Hematopoietic multipotent progenitor cell treated with erythropoietin and hydrocortisone succinate and interleukin-3 and kit ligand, for 8 days (in vitro differentiated cells): ENCODE results near the gene CCBE1.
"Not testable (repeated sequence)": the region's sequence is repeated elsewhere in the genome, so short reads cannot be mapped to it uniquely, and the experiment has no call there.

Experiments used
- DNase-seq: peaks from one replicate; pipeline ENCODE4 v3.0.0-alpha.2; 2015

The CCBE1 gene

DNA sequence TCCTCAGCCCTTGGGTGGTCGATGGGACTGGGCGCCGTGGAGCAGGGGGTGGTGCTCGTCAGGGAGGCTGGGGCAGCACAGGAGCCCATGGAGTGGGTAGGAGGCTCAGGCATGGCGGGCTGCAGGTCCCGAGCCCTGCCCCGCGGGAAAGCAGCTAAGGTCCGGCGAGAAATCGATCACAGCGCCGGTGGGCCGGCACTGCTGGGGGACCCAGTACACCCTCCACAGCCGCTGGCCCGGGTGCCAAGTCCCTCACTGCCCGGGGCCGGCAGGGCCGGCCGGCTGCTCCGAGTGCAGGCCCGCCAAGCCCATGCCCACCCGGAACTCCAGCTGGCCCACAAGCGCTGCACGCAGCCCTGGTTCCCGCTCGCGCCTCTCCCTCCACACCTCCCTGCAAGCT, 16.9 kb upstream of the CCBE1 start:
- DNase-seq = not testable (repeated sequence)

GRCh38 chr18:59712311-59712710, 15.1 kb upstream of the CCBE1 start:
- DNase-seq = no peak

DNA sequence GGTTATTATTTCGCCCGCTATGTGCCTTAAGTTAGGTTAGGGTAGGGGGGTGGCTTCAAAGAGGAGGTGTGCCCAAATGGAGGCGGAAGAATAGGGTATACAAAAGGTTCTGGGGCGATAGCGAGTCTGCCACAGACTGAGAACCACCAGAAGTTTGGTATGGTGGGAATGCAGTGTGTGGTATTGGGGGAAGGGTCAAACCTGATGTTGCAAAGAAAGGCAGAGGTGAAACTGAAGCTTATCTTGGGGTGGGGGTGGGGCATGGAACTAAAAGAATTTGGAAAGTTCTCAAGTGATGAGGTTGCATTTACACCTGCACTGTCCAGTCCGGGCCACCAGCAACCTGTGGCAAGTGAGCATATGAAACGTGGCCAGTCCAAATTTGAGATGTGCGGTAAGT, 11.8 kb upstream of the CCBE1 start:
- no peak for DNase-seq

DNA sequence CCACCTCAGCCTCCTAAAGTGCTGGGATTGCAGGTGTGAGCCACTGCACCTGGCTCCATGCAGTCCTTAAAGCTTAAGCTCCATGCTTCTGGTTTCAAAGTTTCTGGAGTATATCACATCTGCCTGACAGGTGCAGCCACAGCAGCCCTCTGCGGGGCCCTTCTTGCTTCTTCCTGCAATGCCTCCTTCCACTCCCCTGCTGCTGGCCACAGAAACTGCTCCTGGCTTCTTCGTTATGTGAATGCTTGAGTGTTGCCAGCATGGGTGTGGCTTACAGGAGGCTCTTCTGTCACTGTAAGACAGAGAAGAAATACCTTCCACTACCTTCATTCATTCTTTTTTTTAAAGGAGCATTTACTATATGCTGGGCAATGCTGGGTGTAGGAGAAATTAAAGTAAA, 10.1 kb upstream of the CCBE1 start:
- DNase-seq = no peak

DNA sequence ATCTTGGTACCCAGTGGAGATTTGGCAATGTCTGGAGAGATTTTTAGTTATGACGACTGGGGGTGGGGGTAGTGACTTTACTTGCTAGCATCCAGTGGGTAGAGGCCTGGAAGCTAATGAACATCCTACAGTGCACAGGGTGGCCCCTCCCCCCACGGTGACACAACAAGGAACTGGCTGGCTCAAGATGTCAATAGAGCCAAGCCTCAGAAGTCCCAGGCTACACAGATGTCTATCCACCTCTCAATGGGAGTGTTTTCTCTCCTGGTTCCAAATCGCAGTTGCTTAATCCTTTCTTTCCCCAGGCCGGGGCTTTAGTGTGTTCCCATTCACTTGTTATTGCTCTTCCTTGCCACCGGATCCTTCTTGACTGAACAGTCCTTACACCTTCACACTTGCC, 9.3 kb upstream of the CCBE1 start:
- no peak for DNase-seq

DNA sequence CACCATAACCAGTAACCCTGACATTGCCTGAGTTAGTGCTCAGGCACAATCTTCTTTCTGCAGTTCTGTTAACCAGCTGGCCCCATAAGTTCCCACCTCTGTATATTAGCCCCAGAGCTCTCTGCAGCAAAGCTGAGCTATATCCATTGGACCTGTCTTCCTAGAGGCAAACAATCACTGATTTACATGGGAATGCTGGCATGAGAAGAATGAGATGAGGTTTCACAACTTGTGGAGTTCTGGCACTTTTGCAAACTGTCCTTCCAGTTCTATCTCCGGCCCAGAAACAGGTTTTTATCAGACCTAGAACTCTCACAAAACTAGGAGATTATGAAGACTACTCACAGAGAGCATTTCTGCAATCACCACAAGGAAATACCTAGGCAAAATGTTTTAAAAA, 7.9 kb upstream of the CCBE1 start:
- no peak for DNase-seq

DNA sequence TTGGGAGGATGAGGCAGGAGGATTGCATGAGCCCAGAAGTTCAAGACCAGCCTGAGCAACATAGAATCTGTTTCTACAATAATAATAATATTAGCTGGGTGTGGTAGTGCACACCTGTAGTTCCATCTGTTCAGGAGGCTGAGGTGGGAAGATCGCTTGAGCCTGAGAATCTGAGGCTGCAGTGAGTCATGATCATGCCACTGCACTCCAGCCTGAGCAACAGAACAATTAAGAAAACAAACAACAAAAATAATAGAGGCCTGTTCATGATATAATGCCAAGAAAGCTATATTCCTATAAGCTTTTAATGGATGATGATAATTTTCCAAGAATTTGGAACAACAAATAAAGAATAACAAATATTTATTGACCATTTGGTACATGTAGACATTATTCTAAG, 6.9 kb upstream of the CCBE1 start:
- DNase-seq = no peak

DNA sequence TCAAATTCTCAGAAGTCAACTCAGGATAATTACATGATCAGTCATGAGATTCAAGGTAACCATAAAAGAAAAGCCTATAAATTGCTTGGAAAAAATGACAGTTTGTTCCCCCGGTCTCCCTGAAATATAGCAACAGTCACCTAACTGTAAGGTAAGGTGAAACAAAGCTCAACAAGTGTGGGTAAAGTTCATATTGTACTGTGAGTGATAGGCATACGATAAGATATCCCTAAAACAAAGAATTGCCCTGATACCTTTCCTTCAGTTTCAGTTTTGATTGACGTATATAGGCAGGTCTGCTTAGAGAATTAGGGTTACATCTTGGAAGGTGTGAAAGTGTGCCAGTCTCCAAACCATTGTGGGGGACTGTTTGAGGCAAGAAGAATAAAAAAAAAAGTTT, 4.0 kb upstream of the CCBE1 start:
- no peak for DNase-seq

DNA sequence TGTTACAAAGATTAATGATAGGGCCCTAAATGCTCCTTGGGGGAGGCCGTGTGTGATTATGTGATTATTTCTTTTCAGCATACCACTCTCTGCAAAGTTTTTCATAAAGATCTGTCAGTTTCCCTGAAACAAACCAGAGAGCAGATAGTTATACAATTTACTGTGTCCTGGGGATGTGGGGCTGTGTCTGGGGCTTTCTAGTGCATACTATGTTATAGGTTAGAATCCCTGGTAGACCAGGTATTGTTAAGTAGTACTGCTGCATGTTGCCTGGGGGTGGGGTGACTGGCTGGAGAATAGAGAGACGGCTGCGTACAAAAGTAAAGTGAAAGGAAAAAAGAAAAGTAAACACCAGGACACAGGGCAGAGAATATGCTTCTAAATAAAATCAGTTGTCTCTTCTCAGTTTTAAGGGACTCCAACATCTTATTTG, 3.3 kb upstream of the CCBE1 start:
- no peak for DNase-seq

- no peak for DNase-seq
These were observed 2.7 kb upstream of the CCBE1 start for GRCh38 chr18:59699750-59700534.

- DNase-seq = no peak
These were observed 1.8 kb upstream of the CCBE1 start for GRCh38 chr18:59699061-59699460.

GRCh38 chr18:59696311-59697235, 650 bp downstream of the CCBE1 start:
- no peak for DNase-seq

- no peak for DNase-seq
These were observed 1.7 kb downstream of the CCBE1 start for GRCh38 chr18:59695551-59695950.

GRCh38 chr18:59694824-59695223, 2.4 kb downstream of the CCBE1 start:
- DNase-seq = no peak

DNA sequence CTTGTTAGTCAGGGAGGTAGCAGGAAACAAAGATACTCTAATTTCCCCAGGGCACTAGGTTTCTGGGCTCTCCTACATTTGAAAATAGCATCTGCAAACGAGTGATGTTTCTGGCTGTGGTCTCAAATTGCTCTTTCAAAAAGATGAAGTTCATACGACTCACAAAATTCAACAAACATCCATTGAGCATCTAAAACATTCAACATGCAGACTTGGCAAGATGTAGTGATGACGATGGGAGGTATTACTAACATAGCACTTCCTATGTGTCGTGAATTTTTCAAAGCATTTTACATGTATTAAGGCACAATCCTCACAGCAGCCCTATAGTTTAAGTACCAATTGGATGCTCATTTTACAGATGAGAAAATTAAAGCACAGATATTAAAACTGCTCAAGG, 5.2 kb downstream of the CCBE1 start:
- DNase-seq = no peak

GRCh38 chr18:59690996-59691395, 6.2 kb downstream of the CCBE1 start:
- no peak for DNase-seq

DNA sequence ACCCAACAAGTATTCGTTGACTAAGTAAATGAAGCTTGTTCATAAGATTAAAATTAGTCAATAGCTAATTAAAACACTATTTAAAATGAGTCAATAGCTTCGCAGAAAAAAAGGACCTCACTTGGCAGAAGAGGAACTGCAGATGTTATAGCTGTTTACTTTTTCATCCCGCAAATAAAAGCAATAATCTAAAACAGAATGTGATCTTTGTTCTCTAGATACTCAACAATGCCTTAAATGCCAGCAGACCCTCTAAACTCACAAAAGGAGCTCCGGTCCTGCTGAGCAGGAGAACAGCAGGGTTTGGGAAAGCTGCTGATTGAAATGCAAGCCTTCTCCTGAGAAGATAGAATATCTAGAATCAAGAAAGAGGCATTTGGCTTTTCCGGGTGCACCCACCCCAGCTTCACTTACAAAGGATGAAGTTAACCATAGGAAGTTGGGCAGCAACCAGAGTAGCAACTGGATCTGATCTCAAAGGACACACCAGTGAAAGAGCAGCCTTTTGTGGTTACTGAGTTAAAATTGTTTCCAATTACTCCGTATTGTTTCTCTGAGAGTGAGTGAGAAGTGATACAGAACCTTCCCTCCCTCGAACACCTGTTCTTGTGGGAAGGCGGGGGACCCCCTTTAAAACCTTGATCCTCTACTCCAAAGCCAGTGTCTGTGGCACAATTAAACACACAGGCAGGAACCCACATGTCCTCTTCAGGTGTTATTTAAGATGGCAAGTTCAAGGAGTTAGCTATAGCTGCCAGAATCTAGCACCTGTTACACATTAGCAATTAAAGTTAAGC, 6.8 kb downstream of the CCBE1 start:
- DNase-seq = no peak

DNA sequence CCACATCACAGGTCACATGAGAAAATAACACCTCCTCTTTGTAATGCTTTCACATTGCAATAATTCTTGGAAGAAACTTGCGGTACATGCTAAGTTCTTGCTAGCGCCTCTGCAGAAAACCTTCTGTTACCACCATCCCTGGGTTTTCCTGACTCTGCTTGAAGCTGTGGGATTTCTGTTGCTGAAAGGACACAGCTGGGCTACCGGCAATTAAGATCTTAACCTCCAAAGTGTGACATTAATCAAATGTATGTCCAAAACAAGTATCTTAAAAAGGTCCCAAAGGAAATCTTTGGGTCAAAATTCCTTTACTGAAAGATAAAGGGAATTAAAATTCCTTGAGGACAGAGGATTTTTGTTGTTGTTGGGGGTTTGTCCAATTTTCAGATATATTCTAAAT, 7.5 kb downstream of the CCBE1 start:
- no peak for DNase-seq

- no peak for DNase-seq
These were observed 11.0 kb downstream of the CCBE1 start for GRCh38 chr18:59686260-59686659.

GRCh38 chr18:59685501-59685900, 11.7 kb downstream of the CCBE1 start:
- no peak for DNase-seq

- DNase-seq = no peak
These were observed 12.4 kb downstream of the CCBE1 start for GRCh38 chr18:59684777-59685176.

GRCh38 chr18:59681521-59682004, 15.7 kb downstream of the CCBE1 start:
- DNase-seq = no peak

DNA sequence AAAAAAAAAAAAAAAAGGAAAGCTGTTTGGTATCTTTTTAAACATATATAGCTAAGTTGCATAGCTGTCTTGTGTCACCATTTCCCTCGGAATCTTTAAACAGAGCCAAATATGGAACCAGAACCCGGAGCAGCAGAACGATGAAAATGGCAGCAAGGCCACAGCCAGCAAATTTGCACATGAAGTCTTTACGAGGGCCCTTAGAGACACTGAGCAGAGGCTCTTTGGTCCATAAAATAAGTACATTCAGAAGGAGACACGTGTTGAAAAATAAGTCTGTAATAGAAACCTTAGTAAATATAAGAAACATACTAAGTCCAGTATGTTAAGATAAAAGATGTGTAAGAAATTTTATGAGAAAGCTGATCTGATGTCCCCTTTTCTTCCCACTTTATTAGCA, 16.2 kb downstream of the CCBE1 start:
- no peak for DNase-seq
